ENCODE measurements around the gene NCAM1.
"Not testable (repeated sequence)": the region's sequence is repeated elsewhere in the genome, so short reads cannot be mapped to it uniquely, and the experiment has no call there.

The NCAM1 gene

GRCh38 chr11:113289431-113290187, 328.4 kb downstream of the NCAM1 start:
- Histone ChIP-seq H3K36me3 (ENCODE audit: insufficient read depth, low read depth, low read length) (no peaks in the 10 kb centered on the region), H3K4me1 (ENCODE audit: insufficient read depth, low read length) (0 out of 2 replicates have a peak, but pooled peaks cover 3% of the 10 kb centered on the region), H3K27me3 (ENCODE audit: insufficient read depth, low read length) (no peaks in the 10 kb centered on the region), H3K9me3 (ENCODE audit: insufficient read depth, low read depth, low read length) (no peaks in the 10 kb centered on the region), H3K4me3 (ENCODE audit: low read length) (no peak overlapping the region), H3K27ac (ENCODE audit: low read length) (no peak overlapping the region), H3K9ac (ENCODE audit: low read depth, low read length) (no peak overlapping the region)

- no peak overlapping the region for H3K27ac ChIP-seq (ENCODE audit: low read length)
- no peak overlapping the region for H3K4me3 ChIP-seq (ENCODE audit: low read length)
- H3K9me3 ChIP-seq (ENCODE audit: insufficient read depth, low read depth, low read length), result no peaks in the 10 kb centered on the region
- H3K27me3 ChIP-seq (ENCODE audit: insufficient read depth, low read length), result no peaks in the 10 kb centered on the region
- H3K36me3 ChIP-seq (ENCODE audit: insufficient read depth, low read depth, low read length), result no peaks in the 10 kb centered on the region
- H3K4me1 ChIP-seq (ENCODE audit: insufficient read depth, low read length), result 0 out of 2 replicates have a peak, but pooled peaks cover 7% of the 10 kb centered on the region
- H3K9ac ChIP-seq (ENCODE audit: low read depth, low read length), result no peak overlapping the region
Measured at GRCh38 chr11:113293936-113294335, 332.7 kb downstream of the NCAM1 start.

GRCh38 chr11:113295993-113296392, 334.8 kb downstream of the NCAM1 start:
- H3K4me1 ChIP-seq (ENCODE audit: insufficient read depth, low read length), result 0 out of 2 replicates have a peak, but pooled peaks cover 7% of the 10 kb centered on the region
- H3K9me3 ChIP-seq (ENCODE audit: insufficient read depth, low read depth, low read length), result no peaks in the 10 kb centered on the region
- H3K27me3 ChIP-seq (ENCODE audit: insufficient read depth, low read length), result no peaks in the 10 kb centered on the region
- no peak overlapping the region for H3K27ac ChIP-seq (ENCODE audit: low read length)
- no peak overlapping the region for H3K9ac ChIP-seq (ENCODE audit: low read depth, low read length)
- no peaks in the 10 kb centered on the region for H3K36me3 ChIP-seq (ENCODE audit: insufficient read depth, low read depth, low read length)
- H3K4me3 ChIP-seq (ENCODE audit: low read length), result no peak overlapping the region

GRCh38 chr11:113296447-113297205, 335.4 kb downstream of the NCAM1 start:
- no peak overlapping the region for H3K27ac ChIP-seq (ENCODE audit: low read length)
- H3K9ac ChIP-seq (ENCODE audit: low read depth, low read length), result no peak overlapping the region
- no peak overlapping the region for H3K4me3 ChIP-seq (ENCODE audit: low read length)
- 0 out of 2 replicates have a peak, but pooled peaks cover 7% of the 10 kb centered on the region for H3K4me1 ChIP-seq (ENCODE audit: insufficient read depth, low read length)
- H3K27me3 ChIP-seq (ENCODE audit: insufficient read depth, low read length), result no peaks in the 10 kb centered on the region
- H3K9me3 ChIP-seq (ENCODE audit: insufficient read depth, low read depth, low read length), result no peaks in the 10 kb centered on the region
- H3K36me3 ChIP-seq (ENCODE audit: insufficient read depth, low read depth, low read length), result no peaks in the 10 kb centered on the region

- not testable (repeated sequence) for H3K4me1 ChIP-seq (ENCODE audit: insufficient read depth, low read length); H3K36me3 ChIP-seq (ENCODE audit: insufficient read depth, low read depth, low read length); H3K9ac ChIP-seq (ENCODE audit: low read depth, low read length); H3K4me3 ChIP-seq (ENCODE audit: low read length); H3K9me3 ChIP-seq (ENCODE audit: insufficient read depth, low read depth, low read length); H3K27ac ChIP-seq (ENCODE audit: low read length); H3K27me3 ChIP-seq (ENCODE audit: insufficient read depth, low read length)
Measured at GRCh38 chr11:113298496-113298895, 337.3 kb downstream of the NCAM1 start.

- Histone ChIP-seq H3K36me3 (ENCODE audit: insufficient read depth, low read depth, low read length) (no peaks in the 10 kb centered on the region), H3K4me1 (ENCODE audit: insufficient read depth, low read length) (no peaks in the 10 kb centered on the region), H3K9me3 (ENCODE audit: insufficient read depth, low read depth, low read length) (no peaks in the 10 kb centered on the region), H3K9ac (ENCODE audit: low read depth, low read length) (no peak overlapping the region), H3K4me3 (ENCODE audit: low read length) (no peak overlapping the region), H3K27me3 (ENCODE audit: insufficient read depth, low read length) (no peaks in the 10 kb centered on the region), H3K27ac (ENCODE audit: low read length) (no peak overlapping the region)
Measured at GRCh38 chr11:113304916-113305315, 343.7 kb downstream of the NCAM1 start.

- H3K27me3 ChIP-seq (ENCODE audit: insufficient read depth, low read length), result no peaks in the 10 kb centered on the region
- no peak overlapping the region for H3K4me3 ChIP-seq (ENCODE audit: low read length)
- H3K36me3 ChIP-seq (ENCODE audit: insufficient read depth, low read depth, low read length), result no peaks in the 10 kb centered on the region
- H3K9ac ChIP-seq (ENCODE audit: low read depth, low read length), result no peak overlapping the region
- no peaks in the 10 kb centered on the region for H3K9me3 ChIP-seq (ENCODE audit: insufficient read depth, low read depth, low read length)
- no peaks in the 10 kb centered on the region for H3K4me1 ChIP-seq (ENCODE audit: insufficient read depth, low read length)
- H3K27ac ChIP-seq (ENCODE audit: low read length), result no peak overlapping the region
Measured at GRCh38 chr11:113305440-113306336, 344.5 kb downstream of the NCAM1 start.

- Histone ChIP-seq H3K4me3 (ENCODE audit: low read length) (no peak overlapping the region), H3K4me1 (ENCODE audit: insufficient read depth, low read length) (peaks cover 3% of the 10 kb centered on the region; the same call in 1 of the 2 replicates), H3K36me3 (ENCODE audit: insufficient read depth, low read depth, low read length) (no peaks in the 10 kb centered on the region), H3K9me3 (ENCODE audit: insufficient read depth, low read depth, low read length) (no peaks in the 10 kb centered on the region), H3K27ac (ENCODE audit: low read length) (no peak overlapping the region), H3K27me3 (ENCODE audit: insufficient read depth, low read length) (peaks cover 10% of the 10 kb centered on the region), H3K9ac (ENCODE audit: low read depth, low read length) (no peak overlapping the region)
Measured at GRCh38 chr11:113308601-113309000, 347.4 kb downstream of the NCAM1 start.

- no peaks in the 10 kb centered on the region for H3K9me3 ChIP-seq (ENCODE audit: insufficient read depth, low read depth, low read length)
- no peak overlapping the region for H3K9ac ChIP-seq (ENCODE audit: low read depth, low read length)
- H3K27me3 ChIP-seq (ENCODE audit: insufficient read depth, low read length), result peaks cover 16% of the 10 kb centered on the region
- no peaks in the 10 kb centered on the region for H3K36me3 ChIP-seq (ENCODE audit: insufficient read depth, low read depth, low read length)
- H3K4me3 ChIP-seq (ENCODE audit: low read length), result no peak overlapping the region
- peaks cover 5% of the 10 kb centered on the region; the same call in 1 of the 2 replicates for H3K4me1 ChIP-seq (ENCODE audit: insufficient read depth, low read length)
- H3K27ac ChIP-seq (ENCODE audit: low read length), result no peak overlapping the region
Measured at GRCh38 chr11:113311536-113311935, 350.3 kb downstream of the NCAM1 start.

- Histone ChIP-seq H3K9ac (ENCODE audit: low read depth, low read length) (peak overlapping the region; percentile 66; the same call in 1 of the 2 replicates), H3K9me3 (ENCODE audit: insufficient read depth, low read depth, low read length) (no peaks in the 10 kb centered on the region), H3K27me3 (ENCODE audit: insufficient read depth, low read length) (peaks cover 16% of the 10 kb centered on the region), H3K36me3 (ENCODE audit: insufficient read depth, low read depth, low read length) (no peaks in the 10 kb centered on the region), H3K4me1 (ENCODE audit: insufficient read depth, low read length) (peaks cover 5% of the 10 kb centered on the region; the same call in 1 of the 2 replicates), H3K27ac (ENCODE audit: low read length) (no peak overlapping the region), H3K4me3 (ENCODE audit: low read length) (peak overlapping the region; percentile 68; the same call in 1 of the 2 replicates)
Measured at GRCh38 chr11:113313601-113314000, 352.4 kb downstream of the NCAM1 start.

GRCh38 chr11:113314065-113314388, 352.8 kb downstream of the NCAM1 start:
- peaks cover 16% of the 10 kb centered on the region for H3K27me3 ChIP-seq (ENCODE audit: insufficient read depth, low read length)
- H3K27ac ChIP-seq (ENCODE audit: low read length), result no peak overlapping the region
- H3K9me3 ChIP-seq (ENCODE audit: insufficient read depth, low read depth, low read length), result no peaks in the 10 kb centered on the region
- peak overlapping the region; percentile 66; the same call in 1 of the 2 replicates for H3K9ac ChIP-seq (ENCODE audit: low read depth, low read length)
- peaks cover 5% of the 10 kb centered on the region; the same call in 1 of the 2 replicates for H3K4me1 ChIP-seq (ENCODE audit: insufficient read depth, low read length)
- H3K36me3 ChIP-seq (ENCODE audit: insufficient read depth, low read depth, low read length), result no peaks in the 10 kb centered on the region
- peak overlapping the region; percentile 68 for H3K4me3 ChIP-seq (ENCODE audit: low read length)
